CD4-positive, alpha-beta memory T cell (primary cell): ENCODE data around the gene MGRN1. TPM values are rescaled to one million over a fixed set of nuclear protein-coding genes. Genes with fewer than 3 reads are reported as not detected.

Experiments
- microRNA-seq: library from miRNA; unstranded; fragments of <30 nt; microRNA quantifications from one replicate; pipeline ENCODE4 v1.2.0, GENCODE V29; 2021; ENCODE audit warnings: borderline replicate concordance, borderline number of aligned reads, borderline microRNAs expressed, mixed read lengths
- polyA plus RNA-seq, 2 donors: library from polyadenylated mRNA; unstranded; fragments of 300-500 nt; fragmentation: Illumina TruSeq; gene quantifications; one replicate each; pipeline ENCODE4 v1.2.3, GENCODE V29; 2021
- total RNA-seq, 2 experiments: library from RNA; stranded (reverse); gene quantifications; one replicate each; pipeline ENCODE4 v1.2.3, GENCODE V29; 2021

Gene MGRN1
- total and polyA plus RNA-seq, 4 experiments from 2014 or later = 1.2 to 64.1 (median 35.0) TPM

Small RNA genes lying within 50 kb of the gene (microRNA-seq; reads per million reads assigned to microRNA genes)
- gene MIR6769A = not detected

Other genes starting within 250 kb of the MGRN1 start
- gene CORO7, start 208.2 kb upstream of the MGRN1 start, total RNA-seq = 100 to 1,000 TPM; 176 to 184 TPM
- gene CORO7, start 208.2 kb upstream of the MGRN1 start, polyA plus RNA-seq = 100 to 1,000 TPM in 1 of 2 donors, 10 to 100 TPM in 1; 48.2 to 139 TPM
- 10 to 100 TPM; 67.5 to 71.1 TPM for gene DNAJA3, start 199.0 kb upstream of the MGRN1 start, total RNA-seq
- 10 to 100 TPM; 52.4 to 55.5 TPM for gene DNAJA3, start 199.0 kb upstream of the MGRN1 start, polyA plus RNA-seq
- gene NMRAL1, start 150.2 kb upstream of the MGRN1 start, total RNA-seq = 10 to 100 TPM; 61.6 to 61.8 TPM
- 10 to 100 TPM; 55.1 to 65.7 TPM for gene NMRAL1, start 150.2 kb upstream of the MGRN1 start, polyA plus RNA-seq
- gene HMOX2, start 148.4 kb upstream of the MGRN1 start, total RNA-seq = 10 to 100 TPM; 64.1 to 72.4 TPM
- gene HMOX2, start 148.4 kb upstream of the MGRN1 start, polyA plus RNA-seq = 100 to 1,000 TPM; 164 to 206 TPM
- 10 to 100 TPM; 19.0 to 21.1 TPM for gene CDIP1, start 86.1 kb upstream of the MGRN1 start, total RNA-seq
- 10 to 100 TPM; 10.2 to 15.7 TPM for gene CDIP1, start 86.1 kb upstream of the MGRN1 start, polyA plus RNA-seq
- under 1 TPM; 0.29 to 0.33 TPM for gene C16orf96, start 68.5 kb upstream of the MGRN1 start, total RNA-seq
- gene C16orf96, start 68.5 kb upstream of the MGRN1 start, polyA plus RNA-seq = not detected
- gene UBALD1, start 9.9 kb upstream of the MGRN1 start, total RNA-seq = 10 to 100 TPM; 30.1 to 41.0 TPM
- gene UBALD1, start 9.9 kb upstream of the MGRN1 start, polyA plus RNA-seq = 1 to 10 TPM; 2.4 to 4.8 TPM
- gene NUDT16L1, start 68.7 kb downstream of the MGRN1 start, total RNA-seq = 10 to 100 TPM; 52.4 to 53.7 TPM
- gene NUDT16L1, start 68.7 kb downstream of the MGRN1 start, polyA plus RNA-seq = 100 to 1,000 TPM in 1 of 2 donors, 10 to 100 TPM in 1; 80.1 to 125 TPM
- gene ANKS3, start 109.4 kb downstream of the MGRN1 start, total RNA-seq = 10 to 100 TPM; 28.5 to 33.9 TPM
- 1 to 10 TPM in 1 of 2 donors, under 1 TPM in 1; 0.91 to 5.7 TPM for gene ANKS3, start 109.4 kb downstream of the MGRN1 start, polyA plus RNA-seq
- gene DNAAF8, start 109.7 kb downstream of the MGRN1 start, total RNA-seq = under 1 TPM; 0.12 to 0.64 TPM
- gene DNAAF8, start 109.7 kb downstream of the MGRN1 start, polyA plus RNA-seq = under 1 TPM in 1 of 2 donors, not detected in 1; 0.11 TPM
- gene ZNF500, start 142.3 kb downstream of the MGRN1 start, total RNA-seq = 10 to 100 TPM; 33.9 to 35.6 TPM
- gene ZNF500, start 142.3 kb downstream of the MGRN1 start, polyA plus RNA-seq = 10 to 100 TPM in 1 of 2 donors, 1 to 10 TPM in 1; 7.9 to 13.0 TPM
- gene SEPTIN12, start 163.5 kb downstream of the MGRN1 start, total RNA-seq = not detected
- gene SEPTIN12, start 163.5 kb downstream of the MGRN1 start, polyA plus RNA-seq = not detected
- not detected for gene SMIM22, start 170.5 kb downstream of the MGRN1 start, total RNA-seq
- not detected for gene SMIM22, start 170.5 kb downstream of the MGRN1 start, polyA plus RNA-seq
- 1 to 10 TPM; 9.7 to 9.9 TPM for gene ROGDI, start 177.8 kb downstream of the MGRN1 start, total RNA-seq
- 10 to 100 TPM in 1 of 2 donors, 1 to 10 TPM in 1; 8.6 to 19.1 TPM for gene ROGDI, start 177.8 kb downstream of the MGRN1 start, polyA plus RNA-seq
- gene GLYR1, start 222.5 kb downstream of the MGRN1 start, total RNA-seq = 100 to 1,000 TPM; 117 to 121 TPM
- gene GLYR1, start 222.5 kb downstream of the MGRN1 start, polyA plus RNA-seq = 10 to 100 TPM; 22.8 to 44.6 TPM
- 10 to 100 TPM; 40.4 to 42.7 TPM for gene UBN1, start 222.7 kb downstream of the MGRN1 start, total RNA-seq
- gene UBN1, start 222.7 kb downstream of the MGRN1 start, polyA plus RNA-seq = 10 to 100 TPM in 1 of 2 donors, 1 to 10 TPM in 1; 6.0 to 17.5 TPM